Astrocyte (in vitro differentiated cells and primary cell): Measurements from ENCODE around the gene SH3RF1.

ENCODE experiments used
- EZH2 ChIP-seq: IDR thresholded peaks from 2 replicates; pipeline ENCODE4 v1.6.1; 2012; ENCODE audit warnings: mild to moderate bottlenecking, low read length, inconsistent platforms; ENCODE audit not compliant: insufficient read depth
- TF ChIP-seq, protein P1 (sequence below): IDR thresholded peaks from 2 replicates; pipeline ENCODE4 v1.5.1; 2011; ENCODE audit warnings: low read depth, mild to moderate bottlenecking, inconsistent platforms, low read length, moderate library complexity; ENCODE audit not compliant: insufficient read depth

DNA sequence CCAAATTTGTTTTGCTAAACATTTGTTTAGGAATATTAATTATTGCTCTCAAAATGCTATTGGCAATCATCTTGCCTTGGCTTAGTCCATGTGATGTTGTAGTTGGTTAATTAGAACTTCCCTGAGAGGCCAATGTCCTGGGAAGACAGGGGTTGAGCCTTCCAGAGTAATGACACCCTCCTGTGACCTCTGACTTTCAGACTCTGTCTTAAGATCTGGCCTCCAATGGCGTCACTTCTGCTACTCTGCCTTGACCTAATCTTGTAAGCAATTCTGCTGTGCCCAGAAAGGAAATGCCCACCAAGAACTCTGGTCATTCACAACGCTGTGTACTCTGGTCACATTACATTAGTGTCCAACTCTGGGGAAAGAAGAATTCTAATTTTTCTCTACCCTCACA, 111.9 kb downstream of the SH3RF1 start:
- TF ChIP-seq, protein P1, sequence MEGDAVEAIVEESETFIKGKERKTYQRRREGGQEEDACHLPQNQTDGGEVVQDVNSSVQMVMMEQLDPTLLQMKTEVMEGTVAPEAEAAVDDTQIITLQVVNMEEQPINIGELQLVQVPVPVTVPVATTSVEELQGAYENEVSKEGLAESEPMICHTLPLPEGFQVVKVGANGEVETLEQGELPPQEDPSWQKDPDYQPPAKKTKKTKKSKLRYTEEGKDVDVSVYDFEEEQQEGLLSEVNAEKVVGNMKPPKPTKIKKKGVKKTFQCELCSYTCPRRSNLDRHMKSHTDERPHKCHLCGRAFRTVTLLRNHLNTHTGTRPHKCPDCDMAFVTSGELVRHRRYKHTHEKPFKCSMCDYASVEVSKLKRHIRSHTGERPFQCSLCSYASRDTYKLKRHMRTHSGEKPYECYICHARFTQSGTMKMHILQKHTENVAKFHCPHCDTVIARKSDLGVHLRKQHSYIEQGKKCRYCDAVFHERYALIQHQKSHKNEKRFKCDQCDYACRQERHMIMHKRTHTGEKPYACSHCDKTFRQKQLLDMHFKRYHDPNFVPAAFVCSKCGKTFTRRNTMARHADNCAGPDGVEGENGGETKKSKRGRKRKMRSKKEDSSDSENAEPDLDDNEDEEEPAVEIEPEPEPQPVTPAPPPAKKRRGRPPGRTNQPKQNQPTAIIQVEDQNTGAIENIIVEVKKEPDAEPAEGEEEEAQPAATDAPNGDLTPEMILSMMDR, result no peak
- no peak for TF ChIP-seq EZH2
